Adrenal gland (tissue), 12 donors: ENCODE measurements around the gene TTC4. TPM values are rescaled to one million over a fixed set of nuclear protein-coding genes. Genes with fewer than 3 reads are reported as not detected.

Experiments used
- DNase-seq, 7 donors: peaks; one replicate each; pipeline ENCODE4 v3.0.0-alpha.2; 2019 to 2020
- H3K27ac ChIP-seq, 5 donors: fragments of 200-600 bp; sonication (generic) in 4 of 5; 1 replicate in 3 of 5; 2 replicates in 2 of 5; pipeline versions ENCODE4 v1.5.1 to v1.8.0; 2016 to 2020; ENCODE audit warnings: mild to moderate bottlenecking in 1 of 5
- H3K27me3 ChIP-seq: fragments of 200-600 bp; 2 replicates; pipeline ENCODE4 v1.8.0; 2021
- H3K36me3 ChIP-seq, 2 donors: fragments of 200-600 bp; replicated peaks in 1 of 2; 1 replicate in 1 of 2; 2 replicates in 1 of 2; pipeline versions ENCODE4 v1.5.1 to v1.8.0; 2018 to 2022
- H3K4me1 ChIP-seq, 2 donors: fragments of 200-600 bp; replicated peaks in 1 of 2; 1 replicate in 1 of 2; 2 replicates in 1 of 2; pipeline versions ENCODE4 v1.5.1 to v1.8.0; 2018 to 2021
- H3K4me3 ChIP-seq, 4 donors: fragments of 200-600 bp; sonication (generic) in 3 of 4; one replicate each; pipeline ENCODE4 v1.5.1; 2016 to 2018
- H3K9me3 ChIP-seq, 3 donors: fragments of 200-600 bp; sonication (generic) in 1 of 3; replicated peaks in 1 of 3; 1 replicate in 2 of 3; 2 replicates in 1 of 3; pipeline versions ENCODE4 v1.5.1 to v1.8.0; 2016 to 2021
- POLR2A ChIP-seq, 2 donors: fragments of 450-650 bp; IDR thresholded peaks; one replicate each; pipeline ENCODE4 v1.6.1; 2017; ENCODE audit warnings: antibody characterized with exemption in 2 of 2, mild to moderate bottlenecking in 2 of 2, moderate library complexity in 1 of 2
- WGBS, 4 donors: extraction: QIAGEN DNeasy Blood & Tissue Kit in 2 of 4; methylation state at CpG; one replicate each; pipeline versions ENCODE4 v1.1.5 to v1.1.7; 2013 to 2017; 5-methylcytosine and 5-hydroxymethylcytosine counted together
- intact Hi-C, 2 donors: fragments of 100-400 bp; cut with DNase I; formaldehyde crosslinking; loops; one replicate each; pipeline versions ENCODE4 v1.14.1 to v1.15.0; 2022 to 2023
- polyA plus RNA-seq, 3 donors: library from polyadenylated mRNA; stranded (reverse); fragments of 200-250 nt in 2 of 3; fragments of 350-450 nt in 1 of 3; fragmentation: Illumina TruSeq in 1 of 3; extraction: RNeasy Lipid Tissue Mini Kit (QIAGEN cat#74804) in 1 of 3; gene quantifications; one replicate each; pipeline ENCODE4 v1.2.3, GENCODE V29; 2013 to 2014
- total RNA-seq, 9 donors: library from RNA; depleted of rRNA in 4 of 9; stranded (reverse); fragments of >200 nt in 4 of 9; fragments of 120-200 nt in 1 of 9; fragmentation: NEBNext Ultra II Directional in 1 of 9; extraction: Animal tissue kit (Norgen Biotek cat#: 25700) in 1 of 9; gene quantifications; one replicate each; pipeline versions ENCODE4 v1.1.0 to v1.2.4, GENCODE V29; 2013 to 2023
- TF ChIP-seq, protein P1 (sequence below), 6 experiments: fragments of 450-650 bp in 4 of 6; fragments of 200-600 bp in 2 of 6; sonication (generic) in 1 of 6; IDR thresholded peaks; 1 replicate in 5 of 6; 2 replicates in 1 of 6; pipeline versions ENCODE4 v1.5.1 to v1.8.0; 2016 to 2021; ENCODE audit warnings: antibody characterized with exemption in 6 of 6, mild to moderate bottlenecking in 2 of 6, moderate library complexity in 1 of 6
- donor health status: healthy with polysubstance abuse.
- donor health status: Bipolar disorder and iron deficiency.
- donor health status: DM: yes; HTN: yes; CAD: no.
- donor health status: DM: no; HTN: no; CAD: no.
- donor health status: DM: no; HTN: no; CAD: no.
- donor health status: DM: yes; HTN: yes; CAD: no.

The TTC4 gene
- total and polyA plus RNA-seq, 12 donors = 7.0 to 59.9 (median 18.6) TPM

DNA sequence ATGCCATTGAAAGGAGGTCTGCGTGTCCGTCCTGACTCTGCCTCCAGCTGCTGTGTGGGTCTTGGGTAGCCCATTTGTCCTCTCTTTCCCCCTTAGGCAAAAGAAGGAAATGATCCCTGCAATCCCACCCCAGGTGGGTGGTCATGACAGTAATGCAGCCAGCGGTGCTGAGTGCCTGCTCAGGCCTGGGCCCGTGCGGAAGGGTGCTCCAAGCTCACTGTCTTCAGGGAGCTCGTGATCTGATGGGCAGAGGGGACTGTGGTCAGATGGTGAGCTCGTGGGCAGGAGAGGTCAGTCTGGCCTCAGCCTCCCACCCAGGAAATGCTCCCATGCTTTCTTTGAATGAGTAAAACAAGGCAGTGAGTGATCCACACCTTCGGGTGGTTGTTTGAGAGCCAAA is 35.3 kb upstream of the TTC4 start:
- WGBS, 4 donors = 79 to 88% (median 85%) methylated on average over 5 to 8 of the region's 8 CpGs
- no peak overlapping the region for H3K27ac ChIP-seq
- H3K36me3 ChIP-seq = no peaks in the 10 kb centered on the region
- H3K9me3 ChIP-seq = no peaks in the 10 kb centered on the region
- intact Hi-C loops = no loop called here
- TF ChIP-seq POLR2A (IDR thresholded peaks at IDR 0.05) = no peak
- TF ChIP-seq, protein P1, sequence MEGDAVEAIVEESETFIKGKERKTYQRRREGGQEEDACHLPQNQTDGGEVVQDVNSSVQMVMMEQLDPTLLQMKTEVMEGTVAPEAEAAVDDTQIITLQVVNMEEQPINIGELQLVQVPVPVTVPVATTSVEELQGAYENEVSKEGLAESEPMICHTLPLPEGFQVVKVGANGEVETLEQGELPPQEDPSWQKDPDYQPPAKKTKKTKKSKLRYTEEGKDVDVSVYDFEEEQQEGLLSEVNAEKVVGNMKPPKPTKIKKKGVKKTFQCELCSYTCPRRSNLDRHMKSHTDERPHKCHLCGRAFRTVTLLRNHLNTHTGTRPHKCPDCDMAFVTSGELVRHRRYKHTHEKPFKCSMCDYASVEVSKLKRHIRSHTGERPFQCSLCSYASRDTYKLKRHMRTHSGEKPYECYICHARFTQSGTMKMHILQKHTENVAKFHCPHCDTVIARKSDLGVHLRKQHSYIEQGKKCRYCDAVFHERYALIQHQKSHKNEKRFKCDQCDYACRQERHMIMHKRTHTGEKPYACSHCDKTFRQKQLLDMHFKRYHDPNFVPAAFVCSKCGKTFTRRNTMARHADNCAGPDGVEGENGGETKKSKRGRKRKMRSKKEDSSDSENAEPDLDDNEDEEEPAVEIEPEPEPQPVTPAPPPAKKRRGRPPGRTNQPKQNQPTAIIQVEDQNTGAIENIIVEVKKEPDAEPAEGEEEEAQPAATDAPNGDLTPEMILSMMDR (IDR thresholded peaks at IDR 0.05) = no peak
- H3K27me3 ChIP-seq = no peaks in the 10 kb centered on the region
- DNase-seq = no peak
- H3K4me3 ChIP-seq = no peak overlapping the region
- H3K4me1 ChIP-seq = no peaks in the 10 kb centered on the region

DNA sequence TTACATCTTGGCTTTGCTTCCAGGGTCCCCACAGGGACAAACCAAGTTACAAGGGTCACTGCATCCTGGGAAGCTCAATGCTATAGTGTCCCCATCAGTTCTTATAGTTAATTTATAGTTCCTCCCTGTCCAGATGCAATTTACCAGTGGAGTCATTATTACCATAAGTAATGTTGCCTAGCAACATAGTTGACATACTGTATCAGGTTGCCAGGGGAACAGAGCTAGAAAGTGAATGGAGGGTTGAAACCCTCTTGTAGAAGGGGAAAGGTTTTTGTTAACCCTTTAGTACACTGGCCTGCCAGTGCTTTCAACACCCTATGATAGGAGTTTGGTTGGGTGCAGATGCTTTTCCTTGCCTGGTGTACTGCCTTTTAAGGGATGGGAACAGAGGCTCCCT is 34.3 kb upstream of the TTC4 start:
- no peaks in the 10 kb centered on the region for H3K27me3 ChIP-seq
- H3K27ac ChIP-seq = no peak overlapping the region
- no peak overlapping the region for H3K4me3 ChIP-seq
- TF ChIP-seq POLR2A (IDR thresholded peaks at IDR 0.05) = no peak
- TF ChIP-seq, protein P1 (IDR thresholded peaks at IDR 0.05) = no peak
- H3K36me3 ChIP-seq = no peaks in the 10 kb centered on the region
- no peaks in the 10 kb centered on the region for H3K4me1 ChIP-seq
- no peaks in the 10 kb centered on the region for H3K9me3 ChIP-seq
- no peak for DNase-seq
- intact Hi-C loops = no loop called here

DNA sequence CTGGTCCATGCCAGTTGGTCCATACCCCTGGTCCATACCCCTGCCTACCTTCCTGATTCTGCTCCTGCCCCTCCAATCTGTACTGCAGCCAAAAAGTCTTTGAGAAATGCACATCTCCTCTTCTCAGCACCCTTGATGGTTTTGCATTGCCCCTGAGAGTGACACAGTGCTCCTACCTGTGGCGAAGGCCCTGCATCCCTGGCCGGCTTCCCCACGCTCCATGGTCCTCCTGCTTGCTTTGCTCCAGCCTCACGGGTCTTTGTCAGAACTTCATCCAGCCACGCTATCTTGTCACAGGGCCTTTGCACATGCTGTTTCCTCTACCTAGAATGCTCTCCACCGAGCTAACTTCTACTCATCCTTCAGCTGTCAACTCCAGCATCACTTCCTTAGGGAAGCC is 32.2 kb upstream of the TTC4 start:
- Histone ChIP-seq H3K4me3 (no peak overlapping the region), H3K27ac (no peak overlapping the region), H3K9me3 (no peaks in the 10 kb centered on the region), H3K27me3 (no peaks in the 10 kb centered on the region), H3K36me3 (no peaks in the 10 kb centered on the region), H3K4me1 (no peaks in the 10 kb centered on the region)
- WGBS, 4 donors = 82 to 91% (median 84%) methylated on average over 6 of the region's 6 CpGs
- intact Hi-C loops = no loop called here
- DNase-seq = no peak
- TF ChIP-seq POLR2A (IDR thresholded peaks at IDR 0.05) = no peak
- TF ChIP-seq, protein P1 (IDR thresholded peaks at IDR 0.05) = no peak

DNA sequence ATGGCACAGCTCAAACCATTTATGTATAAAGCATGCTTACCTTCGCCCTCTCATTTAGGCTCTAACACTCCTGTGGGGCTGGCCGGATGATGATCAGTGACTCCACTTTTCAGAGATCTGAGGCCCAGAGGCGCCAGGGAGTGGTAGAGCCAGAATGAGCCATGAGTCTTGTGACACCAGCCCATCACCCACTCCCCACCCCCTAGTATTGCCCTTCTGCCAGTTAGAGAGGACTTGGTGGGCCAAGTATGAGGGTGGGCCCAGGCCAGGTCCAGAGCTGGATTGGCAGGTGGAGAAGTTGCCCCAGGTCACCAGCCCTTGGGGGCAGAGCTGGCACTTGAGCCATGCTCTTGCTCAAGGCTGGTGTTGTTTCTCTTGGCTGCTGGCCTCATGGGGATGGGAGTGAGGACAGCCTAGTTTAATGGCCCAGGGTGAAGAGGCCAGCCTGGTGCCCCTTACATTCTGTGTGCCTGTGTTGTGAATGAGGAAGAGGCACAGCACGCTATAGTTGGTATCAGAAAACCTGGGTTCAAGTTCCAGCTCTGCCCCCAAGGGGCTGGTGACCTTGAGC is 30.2 kb upstream of the TTC4 start:
- no peak for DNase-seq

More for the DNA sequence above, 30.2 kb upstream of the TTC4 start:
- TF ChIP-seq, protein P1 (IDR thresholded peaks at IDR 0.05) = no peak
- no peak for TF ChIP-seq POLR2A (IDR thresholded peaks at IDR 0.05)
- no peaks in the 10 kb centered on the region for H3K36me3 ChIP-seq
- H3K9me3 ChIP-seq = no peaks in the 10 kb centered on the region
- no peak overlapping the region for H3K27ac ChIP-seq
- intact Hi-C loops = no loop called here
- H3K27me3 ChIP-seq = no peaks in the 10 kb centered on the region
- no peaks in the 10 kb centered on the region for H3K4me1 ChIP-seq
- no peak overlapping the region for H3K4me3 ChIP-seq
- WGBS, 4 donors = 89 to 97% (median 92%) methylated on average over 4 of the region's 4 CpGs
